K562 (cell line): ENCODE results near the gene CD52. TPM values are rescaled to one million over a fixed set of nuclear protein-coding genes. Genes with fewer than 3 reads are reported as not detected.

ENCODE experiments used
- CEBPB ChIP-seq: fragments of 450-650 bp; IDR thresholded peaks from 2 replicates; pipeline ENCODE4 v1.6.1; 2016; ENCODE audit warnings: missing genetic modification characterization, missing compliant biosample characterization
- CEBPG ChIP-seq, 3 experiments: fragments of 200-800 bp in 1 of 3; sonication (Bioruptor generic) in 1 of 3; sonication (generic) in 1 of 3; formaldehyde crosslinking in 1 of 3; IDR thresholded peaks in 2 of 3; conservative IDR thresholded peaks in 1 of 3; 2 replicates each; pipeline versions ENCODE4 v1.6.1 to v1.8.0; 2016 to 2022; ENCODE audit warnings: missing compliant biosample characterization in 2 of 3, missing genetic modification characterization in 2 of 3, mild to moderate bottlenecking in 1 of 3, missing genetic modification reagents in 1 of 3
- CHCHD3 ChIP-seq: fragments of 250-450 bp; sonication (Bioruptor Pico); IDR thresholded peaks from 2 replicates; pipeline ENCODE4 v2.1.2; 2022; ENCODE audit warnings: mild to moderate bottlenecking
- ELF2 ChIP-seq: fragments of 250-450 bp; sonication (Bioruptor Pico); IDR thresholded peaks from 2 replicates; pipeline ENCODE4 v1.5.0; 2021; ENCODE audit warnings: mild to moderate bottlenecking
- FOXM1 ChIP-seq, 2 experiments: fragments of 450-650 bp in 1 of 2; sonication (generic) in 1 of 2; formaldehyde crosslinking in 1 of 2; IDR thresholded peaks; 2 replicates each; pipeline versions ENCODE4 v1.6.1 to v1.9.0; 2017 to 2022; ENCODE audit warnings: low read depth in 2 of 2, mild to moderate bottlenecking in 2 of 2, missing genetic modification reagents in 1 of 2, moderate library complexity in 1 of 2
- GTF2A2 ChIP-seq: IDR thresholded peaks from 2 replicates; pipeline ENCODE4 v1.6.1; 2016; ENCODE audit warnings: mild to moderate bottlenecking, missing genetic modification characterization, missing compliant biosample characterization
- HINFP ChIP-seq: fragments of 450-650 bp; conservative IDR thresholded peaks from 2 replicates; pipeline ENCODE4 v1.6.1; 2016; ENCODE audit warnings: missing genetic modification characterization, low read depth, mild to moderate bottlenecking, control low read depth, missing compliant biosample characterization
- IRF1 ChIP-seq: sonication (generic); formaldehyde crosslinking; IDR thresholded peaks from 2 replicates; pipeline ENCODE4 v1.8.0; 2022; ENCODE audit warnings: missing genetic modification reagents, mild to moderate bottlenecking, borderline replicate concordance
- MCM3 ChIP-seq: fragments of 450-650 bp; IDR thresholded peaks from 2 replicates; pipeline ENCODE4 v1.6.1; 2016
- NFIX ChIP-seq: fragments of 250-450 bp; sonication (Bioruptor Pico); IDR thresholded peaks from 2 replicates; pipeline ENCODE4 v1.4.0; 2020; ENCODE audit warnings: low read depth, mild to moderate bottlenecking, moderate library complexity
- NR0B1 ChIP-seq: fragments of 450-650 bp; IDR thresholded peaks from one replicate; pipeline ENCODE4 v1.6.1; 2018; ENCODE audit warnings: mild to moderate bottlenecking, moderate library complexity; ENCODE audit not compliant: partially characterized antibody
- PCBP1 ChIP-seq: fragments of 200-400 bp; formaldehyde crosslinking; IDR thresholded peaks from 2 replicates; pipeline ENCODE4 v1.6.1; 2018; ENCODE audit warnings: mild to moderate bottlenecking, low read depth, low read length; ENCODE audit not compliant: poor library complexity, severe bottlenecking
- RAD21 ChIP-seq, 2 experiments: fragments of 250-450 bp in 1 of 2; fragments of 450-650 bp in 1 of 2; sonication (Bioruptor Pico) in 1 of 2; formaldehyde crosslinking in 1 of 2; IDR thresholded peaks in 1 of 2; conservative IDR thresholded peaks in 1 of 2; 2 replicates each; pipeline versions ENCODE4 v1.4.0 to v1.8.0; 2020 to 2022; ENCODE audit warnings: mild to moderate bottlenecking in 2 of 2, moderate library complexity in 1 of 2
- SAFB2 ChIP-seq: fragments of 200-400 bp; formaldehyde crosslinking; IDR thresholded peaks from 2 replicates; pipeline ENCODE4 v1.6.1; 2018; ENCODE audit warnings: borderline replicate concordance, low read length, low read depth, moderate library complexity; ENCODE audit not compliant: severe bottlenecking
- SMARCA5 ChIP-seq: fragments of 450-650 bp; IDR thresholded peaks from 2 replicates; pipeline ENCODE4 v1.6.1; 2016
- TAF7 ChIP-seq: fragments of 450-650 bp; IDR thresholded peaks from 2 replicates; pipeline ENCODE4 v1.6.1; 2016; ENCODE audit warnings: missing genetic modification characterization, missing compliant biosample characterization
- THRA ChIP-seq: fragments of 450-650 bp; IDR thresholded peaks from 2 replicates; pipeline ENCODE4 v1.6.1; 2017; ENCODE audit warnings: mild to moderate bottlenecking, moderate library complexity
- TRIM24 ChIP-seq, 2 experiments: fragments of 450-650 bp; IDR thresholded peaks; 2 replicates each; pipeline ENCODE4 v1.6.1; 2016
- ZC3H8 ChIP-seq: fragments of 450-650 bp; IDR thresholded peaks from 2 replicates; pipeline ENCODE4 v1.6.1; 2017
- ZNF184 ChIP-seq: sonication (generic); formaldehyde crosslinking; IDR thresholded peaks from 2 replicates; pipeline ENCODE4 v1.5.0; 2020; ENCODE audit warnings: missing genetic modification reagents
- ZNF347 ChIP-seq: fragments of 450-650 bp; formaldehyde crosslinking; IDR thresholded peaks from 2 replicates; pipeline ENCODE4 v1.4.0; 2020; ENCODE audit warnings: low read depth, mild to moderate bottlenecking, moderate library complexity
- ZNF695 ChIP-seq: fragments of 450-650 bp; formaldehyde crosslinking; IDR thresholded peaks from 2 replicates; pipeline ENCODE4 v1.4.0; 2020; ENCODE audit warnings: mild to moderate bottlenecking, moderate library complexity
- ZNF717 ChIP-seq: fragments of 250-450 bp; sonication (Bioruptor Pico); IDR thresholded peaks from 2 replicates; pipeline ENCODE4 v1.5.0; 2021
- polyA plus RNA-seq, 8 experiments: library from polyadenylated mRNA; depleted of rRNA in 4 of 8; stranded (reverse) in 5 of 8; unstranded in 3 of 8; fragments of >200 nt; fragmentation: Nextera tagmentation in 2 of 8; fragmentation: Illumina TruSeq in 1 of 8; extraction: Ambion mirVana in 2 of 8; extraction: Trizol in 1 of 8; gene quantifications; 2 replicates each; pipeline versions ENCODE4 v1.2.1 to v1.2.3, GENCODE V29; 2011 to 2014; ENCODE audit warnings: inconsistent platforms in 1 of 8, missing spikeins in 1 of 8
- total RNA-seq, 7 experiments: library from RNA; depleted of rRNA in 6 of 7; stranded (reverse); fragments of >200 nt in 6 of 7; fragmentation: Illumina TruSeq in 2 of 7; extraction: Trizol in 2 of 7; gene quantifications; 2 replicates each; pipeline versions ENCODE4 v1.2.1 to v1.2.3, GENCODE V29; 2011 to 2021; ENCODE audit warnings: low replicate concordance in 1 of 7

CD52 gene
- total and polyA plus RNA-seq, 9 of the 15 experiments (the other 6 are each of a cell fraction or from before 2014, with no cell fraction given): 34.9 to 488 (median 173) TPM

- TF ChIP-seq TAF7: no peak
- no peak for TF ChIP-seq IRF1 (CRISPR knock-in tag)
- no peak for TF ChIP-seq ZC3H8
- TF ChIP-seq ZNF717 (CRISPR knock-in tag): no peak
- peak; percentile 56 for TF ChIP-seq CEBPB (tag)
- peak; percentile 89 for TF ChIP-seq SMARCA5
- no peak for TF ChIP-seq ELF2 (CRISPR knock-in tag)
- no peak for TF ChIP-seq NFIX (CRISPR knock-in tag)
- no peak for TF ChIP-seq PCBP1
- TF ChIP-seq TRIM24 (IDR thresholded peaks at IDR 0.05): no peak
- TF ChIP-seq THRA: no peak
- TF ChIP-seq SAFB2: no peak
- TF ChIP-seq CEBPG (CRISPR knock-in tag; IDR thresholded peaks at IDR 0.05): no peak; the same call in 1 of the 2 replicates
- TF ChIP-seq CEBPG (tag; conservative IDR thresholded peaks at IDR 0.05 in 1 of 2, IDR thresholded peaks at IDR 0.05 in 1 of 2): peak in 1 of 2 experiments; percentile 19; a peak in 1 of 4 replicates
- no peak for TF ChIP-seq NR0B1
- no peak for TF ChIP-seq HINFP (tag)
- no peak for TF ChIP-seq FOXM1 (IDR thresholded peaks at IDR 0.05; ENCODE audit: low read depth)
- TF ChIP-seq FOXM1 (CRISPR knock-in tag; IDR thresholded peaks at IDR 0.05; ENCODE audit: low read depth): no peak
- no peak for TF ChIP-seq GTF2A2 (tag)
- no peak for TF ChIP-seq ZNF184 (CRISPR knock-in tag)
- TF ChIP-seq ZNF347 (CRISPR knock-in tag): no peak
- no peak for TF ChIP-seq ZNF695 (CRISPR knock-in tag)
- TF ChIP-seq CHCHD3 (CRISPR knock-in tag): no peak
- no peak for TF ChIP-seq MCM3
- no peak for TF ChIP-seq RAD21 (CRISPR knock-in tag; conservative IDR thresholded peaks at IDR 0.05 in 1 of 2, IDR thresholded peaks at IDR 0.05 in 1 of 2)
Measured at GRCh38 chr1:26358411-26359384, 40.9 kb downstream of the CD52 start (continued).
